Measurements from ENCODE around the gene TEX13D.

GRCh38 chrX:124307253-124307907 is 25.1 kb upstream of the TEX13D start:
- TF ChIP-seq GATA2 (CRISPR knock-in tag; IDR thresholded peaks at IDR 0.05), result no peak
- no peak for TF ChIP-seq EZH2 (IDR thresholded peaks at IDR 0.05; ENCODE audit: borderline replicate concordance, low read depth, low read length)
- TF ChIP-seq CBX5 (IDR thresholded peaks at IDR 0.05; ENCODE audit: borderline replicate concordance, low read depth), result no peak
- no peak for TF ChIP-seq SMAD3 (CRISPR knock-in tag; conservative IDR thresholded peaks at IDR 0.05)
- no peak for TF ChIP-seq ZNF263 (CRISPR knock-in tag; IDR thresholded peaks at IDR 0.05; ENCODE audit: borderline replicate concordance)
- no peak for TF ChIP-seq NFYB (IDR thresholded peaks at IDR 0.05; ENCODE audit: extremely low read depth, insufficient read length)

Data from K562 (cell line).